PFSK-1 (cell line): ENCODE measurements around the gene NEGR1.

Experiments used
- POLR2AphosphoS5 ChIP-seq: IDR thresholded peaks from 2 replicates; pipeline ENCODE4 v1.6.1; 2012; ENCODE audit warnings: low read depth, mild to moderate bottlenecking, control low read depth, low read length, moderate library complexity
- REST ChIP-seq, 2 experiments: IDR thresholded peaks; 2 replicates each; pipeline versions ENCODE4 v1.6.1 to v1.8.0; 2011 to 2012; ENCODE audit warnings: low read depth in 2 of 2, low read length in 2 of 2, control low read depth in 1 of 2, inconsistent platforms in 1 of 2, mild to moderate bottlenecking in 1 of 2, moderate library complexity in 1 of 2; ENCODE audit not compliant: insufficient read depth in 1 of 2
- TAF1 ChIP-seq: IDR thresholded peaks from 2 replicates; pipeline ENCODE4 v1.6.1; 2012; ENCODE audit warnings: low read length, control low read depth, borderline replicate concordance; ENCODE audit not compliant: insufficient read depth

GRCh38 chr1:71400050-71400449 lies 882.3 kb downstream of the NEGR1 start:
- TF ChIP-seq REST (IDR thresholded peaks at IDR 0.05; ENCODE audit: insufficient read depth in 1 of 2, low read depth in 2 of 2, low read length in 2 of 2) (no peak), POLR2AphosphoS5 (no peak), TAF1 (no peak)
